Transverse colon (tissue), 4 donors: ENCODE data around the gene RASGRP3.

Experiments used
- EP300 ChIP-seq: sonication (generic); formaldehyde crosslinking; IDR thresholded peaks from one replicate; pipeline ENCODE4 v1.6.1; 2017; ENCODE audit warnings: antibody characterized with exemption, low read depth
- POLR2A ChIP-seq: fragments of 450-650 bp; IDR thresholded peaks from one replicate; pipeline ENCODE4 v1.6.1; 2016; ENCODE audit warnings: antibody characterized with exemption, mild to moderate bottlenecking, moderate library complexity
- POLR2AphosphoS5 ChIP-seq, 3 donors: sonication (generic); formaldehyde crosslinking; IDR thresholded peaks; one replicate each; pipeline ENCODE4 v1.6.1; 2016; ENCODE audit warnings: antibody characterized with exemption in 3 of 3
- TF ChIP-seq, protein P1 (sequence below), 5 experiments: fragments of 200-600 bp in 3 of 5; fragments of 450-650 bp in 2 of 5; sonication (generic) in 3 of 5; IDR thresholded peaks; 1 replicate in 2 of 5; 2 replicates in 3 of 5; pipeline ENCODE4 v1.5.1; 2016 to 2017; ENCODE audit warnings: antibody characterized with exemption in 5 of 5, inconsistent platforms in 3 of 5, mild to moderate bottlenecking in 2 of 5, moderate library complexity in 1 of 5

- TF ChIP-seq POLR2AphosphoS5 (IDR thresholded peaks at IDR 0.05), result no peak
- TF ChIP-seq, protein P1, sequence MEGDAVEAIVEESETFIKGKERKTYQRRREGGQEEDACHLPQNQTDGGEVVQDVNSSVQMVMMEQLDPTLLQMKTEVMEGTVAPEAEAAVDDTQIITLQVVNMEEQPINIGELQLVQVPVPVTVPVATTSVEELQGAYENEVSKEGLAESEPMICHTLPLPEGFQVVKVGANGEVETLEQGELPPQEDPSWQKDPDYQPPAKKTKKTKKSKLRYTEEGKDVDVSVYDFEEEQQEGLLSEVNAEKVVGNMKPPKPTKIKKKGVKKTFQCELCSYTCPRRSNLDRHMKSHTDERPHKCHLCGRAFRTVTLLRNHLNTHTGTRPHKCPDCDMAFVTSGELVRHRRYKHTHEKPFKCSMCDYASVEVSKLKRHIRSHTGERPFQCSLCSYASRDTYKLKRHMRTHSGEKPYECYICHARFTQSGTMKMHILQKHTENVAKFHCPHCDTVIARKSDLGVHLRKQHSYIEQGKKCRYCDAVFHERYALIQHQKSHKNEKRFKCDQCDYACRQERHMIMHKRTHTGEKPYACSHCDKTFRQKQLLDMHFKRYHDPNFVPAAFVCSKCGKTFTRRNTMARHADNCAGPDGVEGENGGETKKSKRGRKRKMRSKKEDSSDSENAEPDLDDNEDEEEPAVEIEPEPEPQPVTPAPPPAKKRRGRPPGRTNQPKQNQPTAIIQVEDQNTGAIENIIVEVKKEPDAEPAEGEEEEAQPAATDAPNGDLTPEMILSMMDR (IDR thresholded peaks at IDR 0.05), result no peak
- TF ChIP-seq EP300, result no peak
- TF ChIP-seq POLR2A, result no peak
These were observed 101.2 kb downstream of the RASGRP3 start for GRCh38 chr2:33577668-33578067.
